ENCODE data around the gene SH3BGRL3.

SH3BGRL3 gene

DNA sequence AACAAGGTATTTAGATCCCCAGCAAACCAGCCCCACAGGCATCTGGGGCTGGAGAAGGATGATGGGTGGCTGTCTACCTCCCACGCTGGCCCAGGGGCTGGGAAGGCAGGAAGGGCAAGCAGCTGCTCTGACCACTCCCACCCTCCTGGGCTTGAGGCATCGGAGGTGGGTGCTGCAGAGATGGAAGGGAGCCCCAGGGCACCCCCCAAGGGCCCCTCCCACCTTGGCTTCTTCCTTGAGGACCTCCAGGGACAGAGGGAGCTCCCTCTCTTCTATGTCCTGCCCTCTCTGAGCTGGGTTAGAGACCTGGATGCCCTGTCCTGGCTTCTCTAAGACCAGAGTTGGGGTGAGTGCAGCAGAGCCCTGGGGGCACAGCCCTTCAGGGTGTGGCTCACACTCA lies 41.0 kb downstream of the SH3BGRL3 start:
- DNase-seq, result no peak
- no peaks in the 10 kb centered on the region for H3K79me2 ChIP-seq (ENCODE audit: control insufficient read depth, insufficient read depth, low read length)
- no peaks in the 10 kb centered on the region for H3K79me1 ChIP-seq (ENCODE audit: low read length)
- H3K23ac ChIP-seq (ENCODE audit: low read length), result no peak overlapping the region
- no CpG with 5 or more reads among the region's 2 CpGs for WGBS (ENCODE audit: extremely low coverage, insufficient coverage, low lambda C conversion rate)
- no peak overlapping the region for H2AK5ac ChIP-seq (ENCODE audit: low read length)
- H3K27me3 ChIP-seq (ENCODE audit: insufficient read depth, low read length, poor library complexity), result no peaks in the 10 kb centered on the region
- no peak overlapping the region for H3K9ac ChIP-seq (ENCODE audit: low read length)
- H3K56ac ChIP-seq (ENCODE audit: low read length), result no peak overlapping the region
- no peak overlapping the region for H3K27ac ChIP-seq (ENCODE audit: low read depth, low read length)
- H4K5ac ChIP-seq (ENCODE audit: low read length), result no peak overlapping the region
- H2BK15ac ChIP-seq (replicated peaks; ENCODE audit: low read depth), result no peak overlapping the region
- no peak overlapping the region for H3K18ac ChIP-seq (ENCODE audit: low read length)
- H3K36me3 ChIP-seq (ENCODE audit: control insufficient read depth, insufficient read depth, low read length), result no peaks in the 10 kb centered on the region
- no peak overlapping the region for H4K8ac ChIP-seq (ENCODE audit: low read depth, low read length)
- no peak overlapping the region for H2BK5ac ChIP-seq (ENCODE audit: low read length)
- peaks cover 2% of the 10 kb centered on the region for H3K4me1 ChIP-seq (ENCODE audit: control insufficient read depth, low read depth, low read length)
- no peak overlapping the region for H3K4ac ChIP-seq (ENCODE audit: low read depth, low read length)
- no peak overlapping the region for H3K4me3 ChIP-seq (ENCODE audit: low read length)
- no peak overlapping the region for H3K4me2 ChIP-seq (ENCODE audit: low read length)
- no peak overlapping the region for H2BK120ac ChIP-seq (ENCODE audit: low read depth, low read length)

DNA sequence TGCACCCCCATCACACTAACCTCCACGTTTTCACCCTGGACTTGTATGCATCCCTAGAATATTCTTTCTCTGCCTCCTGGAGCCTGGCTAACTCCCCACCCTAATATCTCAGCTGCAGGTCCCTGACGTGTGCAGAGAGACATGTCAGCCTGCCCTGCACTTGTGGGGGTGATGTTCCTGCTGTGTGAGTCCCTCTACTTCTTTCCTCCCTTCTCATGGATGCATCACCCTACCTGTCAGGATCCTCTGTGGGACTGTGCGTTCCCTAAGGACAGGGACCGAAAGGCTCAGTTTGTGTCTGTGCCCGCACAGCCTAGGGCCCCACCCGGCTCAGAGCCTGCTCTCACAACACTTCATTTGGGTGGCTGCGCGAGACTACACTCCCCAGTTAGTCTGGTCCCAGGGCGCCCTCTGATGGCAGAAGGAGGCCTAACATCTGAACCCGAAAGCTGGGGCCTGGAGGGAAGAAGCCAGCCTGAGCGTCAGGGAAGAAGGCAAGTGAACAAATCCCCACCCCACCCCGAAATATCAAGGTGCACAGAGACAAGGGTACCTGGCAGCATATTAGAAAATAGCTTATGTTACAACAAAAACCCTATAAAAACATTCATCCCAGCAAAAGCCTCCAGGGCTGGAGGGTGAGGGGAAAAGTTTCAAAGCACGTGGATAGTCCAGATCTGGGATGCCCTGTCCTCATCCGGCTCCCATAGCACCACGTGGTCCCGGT lies 41.6 kb downstream of the SH3BGRL3 start:
- Histone ChIP-seq H3K56ac (ENCODE audit: low read length) (peak overlapping the region; percentile 79), H3K4me3 (ENCODE audit: low read length) (no peak overlapping the region), H4K5ac (ENCODE audit: low read length) (no peak overlapping the region), H3K79me1 (ENCODE audit: low read length) (no peaks in the 10 kb centered on the region), H3K18ac (ENCODE audit: low read length) (no peak overlapping the region), H2BK15ac (replicated peaks; ENCODE audit: low read depth) (no peak overlapping the region), H3K36me3 (ENCODE audit: control insufficient read depth, insufficient read depth, low read length) (no peaks in the 10 kb centered on the region), H3K9ac (ENCODE audit: low read length) (peak overlapping the region; percentile 54), H3K27me3 (ENCODE audit: insufficient read depth, low read length, poor library complexity) (no peaks in the 10 kb centered on the region), H4K8ac (ENCODE audit: low read depth, low read length) (no peak overlapping the region), H3K4me2 (ENCODE audit: low read length) (no peak overlapping the region), H3K4ac (ENCODE audit: low read depth, low read length) (no peak overlapping the region), H3K27ac (ENCODE audit: low read depth, low read length) (no peak overlapping the region), H2BK120ac (ENCODE audit: low read depth, low read length) (no peak overlapping the region), H2BK5ac (ENCODE audit: low read length) (no peak overlapping the region), H3K79me2 (ENCODE audit: control insufficient read depth, insufficient read depth, low read length) (no peaks in the 10 kb centered on the region), H3K23ac (ENCODE audit: low read length) (no peak overlapping the region), H2AK5ac (ENCODE audit: low read length) (no peak overlapping the region), H3K4me1 (ENCODE audit: control insufficient read depth, low read depth, low read length) (peaks cover 2% of the 10 kb centered on the region)
- DNase-seq, result peak; percentile 88
- no CpG with 5 or more reads among the region's 16 CpGs for WGBS (ENCODE audit: extremely low coverage, insufficient coverage, low lambda C conversion rate)

DNA sequence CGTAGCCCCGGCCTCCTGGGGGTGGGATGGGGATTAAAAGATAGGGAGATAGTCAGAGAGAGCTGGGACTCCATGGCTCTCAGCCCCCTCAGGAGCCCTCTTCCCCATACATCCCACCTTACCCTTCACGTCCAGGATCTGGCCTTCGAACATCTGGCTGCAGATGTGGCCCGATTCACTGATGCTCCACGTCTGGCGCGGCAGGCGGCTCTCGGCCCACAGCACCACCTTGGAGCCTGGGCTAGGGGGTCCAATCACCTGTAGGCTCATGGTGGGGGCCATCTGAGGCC lies 42.1 kb downstream of the SH3BGRL3 start:
- Histone ChIP-seq H3K79me1 (ENCODE audit: low read length) (no peaks in the 10 kb centered on the region), H3K4me3 (ENCODE audit: low read length) (no peak overlapping the region), H3K9ac (ENCODE audit: low read length) (no peak overlapping the region), H3K18ac (ENCODE audit: low read length) (no peak overlapping the region), H2AK5ac (ENCODE audit: low read length) (no peak overlapping the region), H3K79me2 (ENCODE audit: control insufficient read depth, insufficient read depth, low read length) (no peaks in the 10 kb centered on the region), H3K4ac (ENCODE audit: low read depth, low read length) (no peak overlapping the region), H2BK120ac (ENCODE audit: low read depth, low read length) (no peak overlapping the region), H2BK15ac (replicated peaks; ENCODE audit: low read depth) (no peak overlapping the region), H3K4me2 (ENCODE audit: low read length) (no peak overlapping the region), H3K36me3 (ENCODE audit: control insufficient read depth, insufficient read depth, low read length) (no peaks in the 10 kb centered on the region), H2BK5ac (ENCODE audit: low read length) (no peak overlapping the region), H3K27me3 (ENCODE audit: insufficient read depth, low read length, poor library complexity) (no peaks in the 10 kb centered on the region), H3K56ac (ENCODE audit: low read length) (no peak overlapping the region), H3K4me1 (ENCODE audit: control insufficient read depth, low read depth, low read length) (peaks cover 2% of the 10 kb centered on the region), H4K8ac (ENCODE audit: low read depth, low read length) (no peak overlapping the region), H3K27ac (ENCODE audit: low read depth, low read length) (no peak overlapping the region), H3K23ac (ENCODE audit: low read length) (no peak overlapping the region), H4K5ac (ENCODE audit: low read length) (no peak overlapping the region)
- WGBS (ENCODE audit: extremely low coverage, insufficient coverage, low lambda C conversion rate), result no CpG with 5 or more reads among the region's 10 CpGs
- DNase-seq, result no peak

DNA sequence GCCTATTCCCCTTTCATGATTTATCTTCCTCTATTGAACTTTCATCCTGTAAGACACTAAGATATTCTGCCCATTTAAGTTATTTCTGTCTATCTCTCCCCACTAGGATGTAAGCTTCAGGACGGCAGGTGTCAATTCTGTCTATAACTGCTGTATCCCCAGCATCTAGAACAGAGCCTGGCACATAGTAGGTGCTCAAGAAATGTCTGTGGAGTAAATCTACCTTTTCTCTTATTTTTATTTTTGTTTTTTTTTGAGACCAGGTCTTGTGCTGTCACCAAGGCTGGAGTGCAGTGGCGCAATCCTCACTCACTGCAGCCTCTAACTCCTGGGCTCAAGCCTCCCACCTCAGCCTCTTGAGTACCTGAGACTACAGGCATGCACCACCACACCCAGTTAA lies 43.5 kb downstream of the SH3BGRL3 start:
- Histone ChIP-seq H3K4me1 (ENCODE audit: control insufficient read depth, low read depth, low read length) (no peaks in the 10 kb centered on the region), H3K79me1 (ENCODE audit: low read length) (no peaks in the 10 kb centered on the region), H3K56ac (ENCODE audit: low read length) (no peak overlapping the region), H4K8ac (ENCODE audit: low read depth, low read length) (no peak overlapping the region), H4K5ac (ENCODE audit: low read length) (no peak overlapping the region), H3K9ac (ENCODE audit: low read length) (no peak overlapping the region), H3K36me3 (ENCODE audit: control insufficient read depth, insufficient read depth, low read length) (no peaks in the 10 kb centered on the region), H2BK5ac (ENCODE audit: low read length) (no peak overlapping the region), H3K23ac (ENCODE audit: low read length) (no peak overlapping the region), H3K27me3 (ENCODE audit: insufficient read depth, low read length, poor library complexity) (no peaks in the 10 kb centered on the region), H3K4me2 (ENCODE audit: low read length) (no peak overlapping the region), H2BK15ac (replicated peaks; ENCODE audit: low read depth) (no peak overlapping the region), H3K4ac (ENCODE audit: low read depth, low read length) (no peak overlapping the region), H3K27ac (ENCODE audit: low read depth, low read length) (no peak overlapping the region), H3K79me2 (ENCODE audit: control insufficient read depth, insufficient read depth, low read length) (no peaks in the 10 kb centered on the region), H3K4me3 (ENCODE audit: low read length) (no peak overlapping the region), H3K18ac (ENCODE audit: low read length) (no peak overlapping the region), H2AK5ac (ENCODE audit: low read length) (no peak overlapping the region), H2BK120ac (ENCODE audit: low read depth, low read length) (no peak overlapping the region)
- DNase-seq, result no peak
- WGBS (ENCODE audit: extremely low coverage, insufficient coverage, low lambda C conversion rate), result no CpG with 5 or more reads among the region's 2 CpGs

DNA sequence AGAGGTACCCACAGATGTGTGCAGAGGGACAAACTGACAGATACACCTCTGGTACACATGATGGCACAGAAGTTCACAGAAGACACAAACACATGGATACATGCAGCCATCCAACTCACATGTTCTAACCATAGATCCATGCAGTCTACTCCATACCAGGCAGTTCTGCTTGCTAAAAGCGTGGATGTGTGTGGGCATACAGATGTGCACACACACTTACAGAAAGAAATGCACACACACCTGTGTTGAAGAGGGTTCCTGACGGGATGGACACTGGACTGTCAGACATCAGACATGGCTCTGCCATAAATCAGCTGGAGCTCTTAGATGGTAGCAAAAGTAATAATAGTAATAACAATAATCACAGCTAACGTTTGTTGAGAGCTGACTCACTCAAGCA lies 44.7 kb downstream of the SH3BGRL3 start:
- Histone ChIP-seq H3K27me3 (ENCODE audit: insufficient read depth, low read length, poor library complexity) (no peaks in the 10 kb centered on the region), H3K36me3 (ENCODE audit: control insufficient read depth, insufficient read depth, low read length) (no peaks in the 10 kb centered on the region), H3K56ac (ENCODE audit: low read length) (no peak overlapping the region), H2BK120ac (ENCODE audit: low read depth, low read length) (no peak overlapping the region), H2BK15ac (replicated peaks; ENCODE audit: low read depth) (no peak overlapping the region), H2BK5ac (ENCODE audit: low read length) (no peak overlapping the region), H3K23ac (ENCODE audit: low read length) (no peak overlapping the region), H4K8ac (ENCODE audit: low read depth, low read length) (no peak overlapping the region), H2AK5ac (ENCODE audit: low read length) (no peak overlapping the region), H3K4me2 (ENCODE audit: low read length) (no peak overlapping the region), H3K79me1 (ENCODE audit: low read length) (no peaks in the 10 kb centered on the region), H3K79me2 (ENCODE audit: control insufficient read depth, insufficient read depth, low read length) (no peaks in the 10 kb centered on the region), H3K4me3 (ENCODE audit: low read length) (no peak overlapping the region), H3K4me1 (ENCODE audit: control insufficient read depth, low read depth, low read length) (no peaks in the 10 kb centered on the region), H3K18ac (ENCODE audit: low read length) (no peak overlapping the region), H3K9ac (ENCODE audit: low read length) (no peak overlapping the region), H4K5ac (ENCODE audit: low read length) (no peak overlapping the region), H3K4ac (ENCODE audit: low read depth, low read length) (no peak overlapping the region), H3K27ac (ENCODE audit: low read depth, low read length) (no peak overlapping the region)
- no CpG with 5 or more reads among the region's 3 CpGs for WGBS (ENCODE audit: extremely low coverage, insufficient coverage, low lambda C conversion rate)
- no peak for DNase-seq

DNA sequence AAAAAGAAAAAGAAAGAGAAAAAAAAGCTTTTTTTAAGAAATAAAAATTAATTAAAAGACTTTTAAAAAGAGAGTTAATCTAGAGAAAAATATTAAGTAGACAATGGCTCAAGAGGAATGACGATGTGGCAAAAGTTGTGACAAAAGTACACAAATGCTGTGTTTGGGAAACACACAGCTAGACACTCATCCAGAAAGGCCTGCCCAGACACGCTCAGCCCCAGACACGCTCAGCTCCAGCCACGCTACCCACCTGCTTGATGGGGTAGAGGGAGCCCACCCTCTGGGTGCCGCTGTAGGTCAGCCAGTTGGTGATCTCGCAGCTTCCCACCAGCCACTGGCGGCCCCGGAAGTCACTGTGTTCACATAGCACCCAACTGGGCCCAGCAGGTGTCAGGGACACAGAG lies 48.1 kb downstream of the SH3BGRL3 start:
- no peaks in the 10 kb centered on the region for H3K36me3 ChIP-seq (ENCODE audit: control insufficient read depth, insufficient read depth, low read length)
- H3K9ac ChIP-seq (ENCODE audit: low read length), result no peak overlapping the region
- no peak overlapping the region for H4K8ac ChIP-seq (ENCODE audit: low read depth, low read length)
- H3K79me1 ChIP-seq (ENCODE audit: low read length), result no peaks in the 10 kb centered on the region
- H3K4me2 ChIP-seq (ENCODE audit: low read length), result no peak overlapping the region
- no peaks in the 10 kb centered on the region for H3K27me3 ChIP-seq (ENCODE audit: insufficient read depth, low read length, poor library complexity)
- H3K79me2 ChIP-seq (ENCODE audit: control insufficient read depth, insufficient read depth, low read length), result no peaks in the 10 kb centered on the region
- H4K5ac ChIP-seq (ENCODE audit: low read length), result no peak overlapping the region
- H2BK15ac ChIP-seq (replicated peaks; ENCODE audit: low read depth), result no peak overlapping the region
- H3K23ac ChIP-seq (ENCODE audit: low read length), result no peak overlapping the region
- no CpG with 5 or more reads among the region's 8 CpGs for WGBS (ENCODE audit: extremely low coverage, insufficient coverage, low lambda C conversion rate)
- H3K4me3 ChIP-seq (ENCODE audit: low read length), result no peak overlapping the region
- no peak overlapping the region for H3K27ac ChIP-seq (ENCODE audit: low read depth, low read length)
- no peak overlapping the region for H3K18ac ChIP-seq (ENCODE audit: low read length)
- H3K4ac ChIP-seq (ENCODE audit: low read depth, low read length), result no peak overlapping the region
- H2BK5ac ChIP-seq (ENCODE audit: low read length), result no peak overlapping the region
- DNase-seq, result no peak
- no peaks in the 10 kb centered on the region for H3K4me1 ChIP-seq (ENCODE audit: control insufficient read depth, low read depth, low read length)
- H3K56ac ChIP-seq (ENCODE audit: low read length), result no peak overlapping the region
- H2AK5ac ChIP-seq (ENCODE audit: low read length), result no peak overlapping the region
- no peak overlapping the region for H2BK120ac ChIP-seq (ENCODE audit: low read depth, low read length)

Measured in mesendoderm (in vitro differentiated cells).